Measurements from ENCODE around the gene DKC1. TPM values are rescaled to one million over a fixed set of nuclear protein-coding genes. Genes with fewer than 3 reads are reported as not detected.

The DKC1 gene
- total and polyA plus RNA-seq, 2 of the 13 experiments (the other 11 are each of a cell fraction or from before 2014, with no cell fraction given) = 61.6 to 102 TPM

DNA sequence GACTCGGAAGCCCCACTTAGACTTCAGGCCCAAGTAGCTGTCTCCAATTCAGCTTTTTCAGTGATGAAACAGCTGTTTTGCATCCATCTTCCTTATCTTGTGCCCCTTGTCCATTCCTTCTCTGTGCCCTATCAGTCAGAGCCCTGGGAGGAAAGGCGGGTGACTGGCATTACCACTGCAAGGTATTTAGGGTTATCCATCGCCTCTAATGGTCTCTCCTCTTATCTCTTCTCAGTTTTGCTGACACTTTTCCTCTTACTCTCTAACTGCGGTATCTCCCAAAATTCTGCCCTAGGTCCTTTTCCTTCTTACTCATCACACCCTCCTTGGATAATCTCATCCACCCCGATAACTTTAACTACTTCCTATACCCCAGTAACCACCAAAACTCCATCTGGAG, 25.5 kb upstream of the DKC1 start:
- no peak for FAIRE-seq
- intact Hi-C loops (cut with micrococcal nuclease; ENCODE audit: unreplicated experiment) = no loop called here
- ChIA-PET POLR2A (no interaction called here), CTCF (ENCODE audit: low intra/inter-chr PET ratio, low total read pairs) (no interaction called here)
- Histone ChIP-seq H3K27ac (ENCODE audit: extremely low read length, insufficient read depth, low read length) (no peak overlapping the region), H3K9ac (ENCODE audit: insufficient read depth, low read depth, low read length) (no peak overlapping the region), H2AFZ (ENCODE audit: low read length) (no peak overlapping the region), H4K20me1 (ENCODE audit: insufficient read depth, low read length) (no peaks in the 10 kb centered on the region), H3K79me2 (ENCODE audit: insufficient read depth, low read length) (no peaks in the 10 kb centered on the region), H3K4me2 (ENCODE audit: low read depth, low read length) (no peak overlapping the region), H3K27me3 (ENCODE audit: control insufficient read depth in 1 of 2, insufficient read depth in 2 of 2, low read length in 2 of 2) (no peaks in the 10 kb centered on the region; a peak in 1 of 5 replicates), H3K9me3 (ENCODE audit: low read length) (no peaks in the 10 kb centered on the region), H3K36me3 (replicated peaks in 1 of 2; ENCODE audit: control insufficient read depth in 1 of 2, insufficient read depth in 2 of 2, low read length in 2 of 2) (no peaks in the 10 kb centered on the region), H3K4me3 (replicated peaks in 1 of 3; ENCODE audit: insufficient read depth in 1 of 3, low read depth in 2 of 3, low read length in 3 of 3) (no peak overlapping the region), H3K4me1 (ENCODE audit: insufficient read depth, low read length) (0 out of 2 replicates have a peak, but pooled peaks cover 6% of the 10 kb centered on the region)
- ATAC-seq = no peak
- BruUV-seq (replicated peaks) = no TSS peak
- no peak for DNase-seq (ENCODE audit: low spot score)
- TF ChIP-seq ZBTB38 (CRISPR knock-in tag; IDR thresholded peaks at IDR 0.05) = no peak
- no peak for TF ChIP-seq NAIF1 (CRISPR knock-in tag; IDR thresholded peaks at IDR 0.05; ENCODE audit: borderline replicate concordance)
- TF ChIP-seq CBFB (CRISPR knock-in tag; IDR thresholded peaks at IDR 0.05) = no peak
- in situ Hi-C loops (cut with HindIII; ENCODE audit: extremely low pct_ligation_motif_present, low pct_unique_long_range_greater_than_20kb) = no loop called here
- 71% methylated on average over 5 of the region's 5 CpGs for WGBS (ENCODE audit: low lambda C conversion rate)

DNA sequence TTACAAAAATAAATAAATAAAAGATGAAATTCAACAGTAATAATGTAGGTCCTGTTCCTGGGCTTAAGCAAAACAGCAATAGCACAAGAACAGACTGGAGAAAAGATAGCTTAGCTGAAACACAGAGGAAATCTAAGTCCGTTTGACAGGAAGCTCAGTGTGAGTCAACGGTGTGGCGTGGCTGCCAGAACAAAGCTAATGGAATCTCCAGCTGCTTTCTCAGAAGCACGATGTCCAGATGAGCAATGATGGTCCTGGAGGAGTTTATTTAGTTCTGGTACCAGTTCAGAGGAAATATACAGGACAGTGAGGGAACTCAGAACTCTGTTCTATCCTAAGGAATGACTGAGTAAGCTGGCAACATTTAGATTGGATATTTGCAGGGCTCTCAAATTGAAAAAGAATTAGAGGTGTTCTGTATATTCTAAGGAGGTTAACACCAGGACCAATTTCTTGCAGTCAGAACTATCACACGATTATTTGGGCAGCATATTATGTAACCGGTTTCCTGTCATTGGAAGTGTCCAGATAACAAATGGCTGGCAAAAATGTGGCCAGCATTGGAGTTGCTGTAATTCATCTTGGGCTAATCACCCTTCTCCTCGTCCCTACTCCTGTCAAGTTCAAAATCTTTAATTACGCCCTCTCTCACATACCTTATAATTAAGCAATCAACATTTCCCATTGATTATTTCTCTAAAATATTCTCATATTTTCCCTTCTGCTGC, 24.5 kb upstream of the DKC1 start:
- in situ Hi-C loops (cut with HindIII; ENCODE audit: extremely low pct_ligation_motif_present, low pct_unique_long_range_greater_than_20kb) (no loop called here), intact Hi-C loops (cut with micrococcal nuclease; ENCODE audit: unreplicated experiment) (no loop called here)
- Histone ChIP-seq H3K4me2 (ENCODE audit: low read depth, low read length) (no peak overlapping the region), H3K9me3 (ENCODE audit: low read length) (no peaks in the 10 kb centered on the region), H3K27ac (ENCODE audit: extremely low read length, insufficient read depth, low read length) (no peak overlapping the region), H3K36me3 (replicated peaks in 1 of 2; ENCODE audit: control insufficient read depth in 1 of 2, insufficient read depth in 2 of 2, low read length in 2 of 2) (no peaks in the 10 kb centered on the region), H2AFZ (ENCODE audit: low read length) (no peak overlapping the region), H3K27me3 (ENCODE audit: control insufficient read depth in 1 of 2, insufficient read depth in 2 of 2, low read length in 2 of 2) (no peaks in the 10 kb centered on the region; a peak in 1 of 5 replicates), H3K4me1 (ENCODE audit: insufficient read depth, low read length) (0 out of 2 replicates have a peak, but pooled peaks cover 6% of the 10 kb centered on the region), H3K79me2 (ENCODE audit: insufficient read depth, low read length) (no peaks in the 10 kb centered on the region), H3K4me3 (replicated peaks in 1 of 3; ENCODE audit: insufficient read depth in 1 of 3, low read depth in 2 of 3, low read length in 3 of 3) (no peak overlapping the region), H3K9ac (ENCODE audit: insufficient read depth, low read depth, low read length) (no peak overlapping the region), H4K20me1 (ENCODE audit: insufficient read depth, low read length) (no peaks in the 10 kb centered on the region)
- DNase-seq (ENCODE audit: low spot score) (no peak), ATAC-seq (no peak), FAIRE-seq (no peak)
- WGBS (ENCODE audit: low lambda C conversion rate) = 9% methylated on average over 6 of the region's 8 CpGs
- ChIA-PET CTCF (ENCODE audit: low intra/inter-chr PET ratio, low total read pairs) (no interaction called here), POLR2A (no interaction called here)
- TF ChIP-seq ZNF547 (CRISPR knock-in tag; IDR thresholded peaks at IDR 0.05) = no peak
- no peak for TF ChIP-seq DNMT1 (CRISPR knock-in tag; IDR thresholded peaks at IDR 0.05)
- TF ChIP-seq TOE1 (CRISPR knock-in tag; IDR thresholded peaks at IDR 0.05) = no peak
- no peak for TF ChIP-seq POLR2A (IDR thresholded peaks at IDR 0.05; ENCODE audit: insufficient read depth in 1 of 2, low read depth in 2 of 2, low read length in 2 of 2)
- no peak for TF ChIP-seq ZNF274 (CRISPR knock-in tag; IDR thresholded peaks at IDR 0.05)
- no peak for TF ChIP-seq ZNF430 (CRISPR knock-in tag; IDR thresholded peaks at IDR 0.05)
- TF ChIP-seq ZKSCAN1 (IDR thresholded peaks at IDR 0.05; ENCODE audit: low read length) = no peak
- no TSS peak for BruUV-seq (replicated peaks)

Data from HepG2 (cell line).